Testis (tissue), 2 donors: ENCODE data around the gene ARHGAP31.

ENCODE experiments used
- POLR2A ChIP-seq: fragments of 450-650 bp; IDR thresholded peaks from one replicate; pipeline ENCODE4 v1.6.1; 2017; ENCODE audit warnings: antibody characterized with exemption, mild to moderate bottlenecking, moderate library complexity
- TF ChIP-seq, protein P1 (sequence below), 3 experiments: fragments of 450-650 bp in 2 of 3; fragments of 200-600 bp in 1 of 3; sonication (generic) in 1 of 3; IDR thresholded peaks; one replicate each; pipeline ENCODE4 v1.5.1; 2016 to 2019; ENCODE audit warnings: antibody characterized with exemption in 3 of 3, mild to moderate bottlenecking in 2 of 3, moderate library complexity in 1 of 3

DNA sequence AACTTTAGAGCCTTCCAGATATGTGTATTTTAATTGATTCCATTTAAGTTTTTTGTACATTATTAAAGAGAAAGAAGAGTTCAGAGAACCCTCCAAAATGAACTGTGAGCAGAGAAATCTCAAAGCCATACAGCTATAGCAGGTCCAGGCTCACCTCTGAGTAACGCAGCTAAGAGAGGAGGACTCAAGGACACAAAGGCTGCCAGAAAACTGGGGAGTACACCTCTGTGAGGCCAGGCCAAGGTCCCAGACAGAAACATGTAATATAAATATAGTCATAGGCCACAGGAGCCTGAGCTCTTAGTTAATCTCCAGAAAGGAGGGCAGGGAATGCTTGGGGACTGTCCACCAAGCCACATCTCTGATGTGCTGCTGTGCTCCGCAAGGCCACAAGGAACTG, 102.7 kb downstream of the ARHGAP31 start:
- TF ChIP-seq, protein P1, sequence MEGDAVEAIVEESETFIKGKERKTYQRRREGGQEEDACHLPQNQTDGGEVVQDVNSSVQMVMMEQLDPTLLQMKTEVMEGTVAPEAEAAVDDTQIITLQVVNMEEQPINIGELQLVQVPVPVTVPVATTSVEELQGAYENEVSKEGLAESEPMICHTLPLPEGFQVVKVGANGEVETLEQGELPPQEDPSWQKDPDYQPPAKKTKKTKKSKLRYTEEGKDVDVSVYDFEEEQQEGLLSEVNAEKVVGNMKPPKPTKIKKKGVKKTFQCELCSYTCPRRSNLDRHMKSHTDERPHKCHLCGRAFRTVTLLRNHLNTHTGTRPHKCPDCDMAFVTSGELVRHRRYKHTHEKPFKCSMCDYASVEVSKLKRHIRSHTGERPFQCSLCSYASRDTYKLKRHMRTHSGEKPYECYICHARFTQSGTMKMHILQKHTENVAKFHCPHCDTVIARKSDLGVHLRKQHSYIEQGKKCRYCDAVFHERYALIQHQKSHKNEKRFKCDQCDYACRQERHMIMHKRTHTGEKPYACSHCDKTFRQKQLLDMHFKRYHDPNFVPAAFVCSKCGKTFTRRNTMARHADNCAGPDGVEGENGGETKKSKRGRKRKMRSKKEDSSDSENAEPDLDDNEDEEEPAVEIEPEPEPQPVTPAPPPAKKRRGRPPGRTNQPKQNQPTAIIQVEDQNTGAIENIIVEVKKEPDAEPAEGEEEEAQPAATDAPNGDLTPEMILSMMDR (IDR thresholded peaks at IDR 0.05): no peak
- no peak for TF ChIP-seq POLR2A
